GM12878 (cell line): Measurements from ENCODE around the gene REV3L.
"Not testable (repeated sequence)": the region's sequence is repeated elsewhere in the genome, so short reads cannot be mapped to it uniquely, and the experiment has no call there.

Source experiments
- BHLHE40 ChIP-seq, 2 experiments: fragments of 450-650 bp in 1 of 2; IDR thresholded peaks; 2 replicates each; pipeline ENCODE4 v1.6.1; 2011 to 2017; ENCODE audit warnings: low read depth in 2 of 2, borderline replicate concordance in 1 of 2, improper control_type of control experiment in 1 of 2, low read length in 1 of 2, mild to moderate bottlenecking in 1 of 2
- NR2C2 ChIP-seq: IDR thresholded peaks from 2 replicates; pipeline ENCODE4 v1.6.1; 2011; ENCODE audit warnings: borderline replicate concordance, low read depth; ENCODE audit not compliant: control insufficient read depth, insufficient read length
- TF ChIP-seq, protein P1 (sequence below), 3 experiments: IDR thresholded peaks in 2 of 3; conservative IDR thresholded peaks in 1 of 3; 2 replicates each; pipeline ENCODE4 v1.5.1; 2011; ENCODE audit warnings: low read depth in 3 of 3, low read length in 3 of 3, mild to moderate bottlenecking in 3 of 3, control low read depth in 2 of 3, moderate library complexity in 2 of 3, inconsistent platforms in 1 of 3, mixed read lengths in 1 of 3; ENCODE audit not compliant: control insufficient read depth in 2 of 3, insufficient read depth in 1 of 3; ENCODE audit errors: extremely low read depth in 1 of 3
- TF ChIP-seq, protein P2 (sequence below): IDR thresholded peaks from 2 replicates; pipeline ENCODE4 v1.6.1; 2012; ENCODE audit warnings: improper control_type of control experiment, low read depth, low read length; ENCODE audit not compliant: insufficient replicate concordance
- TF ChIP-seq, protein P3 (sequence below): IDR thresholded peaks from 2 replicates; pipeline ENCODE4 v1.6.1; 2012; ENCODE audit warnings: low read depth, low read length, improper control_type of control experiment
- TF ChIP-seq, protein P4 (sequence below): fragments of 450-650 bp; IDR thresholded peaks from 2 replicates; pipeline ENCODE4 v1.6.1; 2016; ENCODE audit warnings: mild to moderate bottlenecking

DNA sequence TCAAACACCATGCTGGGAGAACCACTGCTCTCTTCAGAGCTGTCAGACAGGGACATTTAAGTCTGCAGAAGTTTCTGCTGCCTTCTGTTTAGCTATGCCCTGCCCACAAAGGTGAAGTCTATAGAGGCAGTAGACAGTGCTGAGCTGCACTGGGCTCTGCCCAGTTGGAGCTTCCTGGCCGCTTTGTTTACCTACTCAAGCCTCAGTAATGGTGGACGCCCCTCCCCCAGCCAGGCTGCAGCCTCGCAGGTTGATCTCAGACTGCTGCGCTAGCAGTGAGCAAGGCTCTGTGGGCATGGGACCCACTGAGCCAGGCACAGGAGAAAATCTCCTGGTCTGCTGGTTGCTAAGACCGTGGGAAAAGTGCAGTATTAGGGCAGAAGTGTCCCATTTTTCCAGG is 24.2 kb upstream of the REV3L start:
- TF ChIP-seq, protein P1, sequence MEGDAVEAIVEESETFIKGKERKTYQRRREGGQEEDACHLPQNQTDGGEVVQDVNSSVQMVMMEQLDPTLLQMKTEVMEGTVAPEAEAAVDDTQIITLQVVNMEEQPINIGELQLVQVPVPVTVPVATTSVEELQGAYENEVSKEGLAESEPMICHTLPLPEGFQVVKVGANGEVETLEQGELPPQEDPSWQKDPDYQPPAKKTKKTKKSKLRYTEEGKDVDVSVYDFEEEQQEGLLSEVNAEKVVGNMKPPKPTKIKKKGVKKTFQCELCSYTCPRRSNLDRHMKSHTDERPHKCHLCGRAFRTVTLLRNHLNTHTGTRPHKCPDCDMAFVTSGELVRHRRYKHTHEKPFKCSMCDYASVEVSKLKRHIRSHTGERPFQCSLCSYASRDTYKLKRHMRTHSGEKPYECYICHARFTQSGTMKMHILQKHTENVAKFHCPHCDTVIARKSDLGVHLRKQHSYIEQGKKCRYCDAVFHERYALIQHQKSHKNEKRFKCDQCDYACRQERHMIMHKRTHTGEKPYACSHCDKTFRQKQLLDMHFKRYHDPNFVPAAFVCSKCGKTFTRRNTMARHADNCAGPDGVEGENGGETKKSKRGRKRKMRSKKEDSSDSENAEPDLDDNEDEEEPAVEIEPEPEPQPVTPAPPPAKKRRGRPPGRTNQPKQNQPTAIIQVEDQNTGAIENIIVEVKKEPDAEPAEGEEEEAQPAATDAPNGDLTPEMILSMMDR (IDR thresholded peaks at IDR 0.05 in 2 of 3, conservative IDR thresholded peaks at IDR 0.05 in 1 of 3; ENCODE audit: control insufficient read depth in 2 of 3, extremely low read depth in 1 of 3, insufficient read depth in 1 of 3, low read depth in 3 of 3, low read length in 3 of 3), result not testable (repeated sequence)
- TF ChIP-seq, protein P2, sequence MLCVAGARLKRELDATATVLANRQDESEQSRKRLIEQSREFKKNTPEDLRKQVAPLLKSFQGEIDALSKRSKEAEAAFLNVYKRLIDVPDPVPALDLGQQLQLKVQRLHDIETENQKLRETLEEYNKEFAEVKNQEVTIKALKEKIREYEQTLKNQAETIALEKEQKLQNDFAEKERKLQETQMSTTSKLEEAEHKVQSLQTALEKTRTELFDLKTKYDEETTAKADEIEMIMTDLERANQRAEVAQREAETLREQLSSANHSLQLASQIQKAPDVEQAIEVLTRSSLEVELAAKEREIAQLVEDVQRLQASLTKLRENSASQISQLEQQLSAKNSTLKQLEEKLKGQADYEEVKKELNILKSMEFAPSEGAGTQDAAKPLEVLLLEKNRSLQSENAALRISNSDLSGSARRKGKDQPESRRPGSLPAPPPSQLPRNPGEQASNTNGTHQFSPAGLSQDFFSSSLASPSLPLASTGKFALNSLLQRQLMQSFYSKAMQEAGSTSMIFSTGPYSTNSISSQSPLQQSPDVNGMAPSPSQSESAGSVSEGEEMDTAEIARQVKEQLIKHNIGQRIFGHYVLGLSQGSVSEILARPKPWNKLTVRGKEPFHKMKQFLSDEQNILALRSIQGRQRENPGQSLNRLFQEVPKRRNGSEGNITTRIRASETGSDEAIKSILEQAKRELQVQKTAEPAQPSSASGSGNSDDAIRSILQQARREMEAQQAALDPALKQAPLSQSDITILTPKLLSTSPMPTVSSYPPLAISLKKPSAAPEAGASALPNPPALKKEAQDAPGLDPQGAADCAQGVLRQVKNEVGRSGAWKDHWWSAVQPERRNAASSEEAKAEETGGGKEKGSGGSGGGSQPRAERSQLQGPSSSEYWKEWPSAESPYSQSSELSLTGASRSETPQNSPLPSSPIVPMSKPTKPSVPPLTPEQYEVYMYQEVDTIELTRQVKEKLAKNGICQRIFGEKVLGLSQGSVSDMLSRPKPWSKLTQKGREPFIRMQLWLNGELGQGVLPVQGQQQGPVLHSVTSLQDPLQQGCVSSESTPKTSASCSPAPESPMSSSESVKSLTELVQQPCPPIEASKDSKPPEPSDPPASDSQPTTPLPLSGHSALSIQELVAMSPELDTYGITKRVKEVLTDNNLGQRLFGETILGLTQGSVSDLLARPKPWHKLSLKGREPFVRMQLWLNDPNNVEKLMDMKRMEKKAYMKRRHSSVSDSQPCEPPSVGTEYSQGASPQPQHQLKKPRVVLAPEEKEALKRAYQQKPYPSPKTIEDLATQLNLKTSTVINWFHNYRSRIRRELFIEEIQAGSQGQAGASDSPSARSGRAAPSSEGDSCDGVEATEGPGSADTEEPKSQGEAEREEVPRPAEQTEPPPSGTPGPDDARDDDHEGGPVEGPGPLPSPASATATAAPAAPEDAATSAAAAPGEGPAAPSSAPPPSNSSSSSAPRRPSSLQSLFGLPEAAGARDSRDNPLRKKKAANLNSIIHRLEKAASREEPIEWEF, result not testable (repeated sequence)
- not testable (repeated sequence) for TF ChIP-seq NR2C2; BHLHE40 (IDR thresholded peaks at IDR 0.05; ENCODE audit: borderline replicate concordance in 1 of 2, low read depth in 2 of 2, low read length in 1 of 2)
- TF ChIP-seq, protein P3, sequence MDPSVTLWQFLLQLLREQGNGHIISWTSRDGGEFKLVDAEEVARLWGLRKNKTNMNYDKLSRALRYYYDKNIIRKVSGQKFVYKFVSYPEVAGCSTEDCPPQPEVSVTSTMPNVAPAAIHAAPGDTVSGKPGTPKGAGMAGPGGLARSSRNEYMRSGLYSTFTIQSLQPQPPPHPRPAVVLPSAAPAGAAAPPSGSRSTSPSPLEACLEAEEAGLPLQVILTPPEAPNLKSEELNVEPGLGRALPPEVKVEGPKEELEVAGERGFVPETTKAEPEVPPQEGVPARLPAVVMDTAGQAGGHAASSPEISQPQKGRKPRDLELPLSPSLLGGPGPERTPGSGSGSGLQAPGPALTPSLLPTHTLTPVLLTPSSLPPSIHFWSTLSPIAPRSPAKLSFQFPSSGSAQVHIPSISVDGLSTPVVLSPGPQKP, result not testable (repeated sequence)
- TF ChIP-seq, protein P4, sequence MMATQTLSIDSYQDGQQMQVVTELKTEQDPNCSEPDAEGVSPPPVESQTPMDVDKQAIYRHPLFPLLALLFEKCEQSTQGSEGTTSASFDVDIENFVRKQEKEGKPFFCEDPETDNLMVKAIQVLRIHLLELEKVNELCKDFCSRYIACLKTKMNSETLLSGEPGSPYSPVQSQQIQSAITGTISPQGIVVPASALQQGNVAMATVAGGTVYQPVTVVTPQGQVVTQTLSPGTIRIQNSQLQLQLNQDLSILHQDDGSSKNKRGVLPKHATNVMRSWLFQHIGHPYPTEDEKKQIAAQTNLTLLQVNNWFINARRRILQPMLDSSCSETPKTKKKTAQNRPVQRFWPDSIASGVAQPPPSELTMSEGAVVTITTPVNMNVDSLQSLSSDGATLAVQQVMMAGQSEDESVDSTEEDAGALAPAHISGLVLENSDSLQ, result not testable (repeated sequence)
